ENCODE results near the gene GPR148.

DNA sequence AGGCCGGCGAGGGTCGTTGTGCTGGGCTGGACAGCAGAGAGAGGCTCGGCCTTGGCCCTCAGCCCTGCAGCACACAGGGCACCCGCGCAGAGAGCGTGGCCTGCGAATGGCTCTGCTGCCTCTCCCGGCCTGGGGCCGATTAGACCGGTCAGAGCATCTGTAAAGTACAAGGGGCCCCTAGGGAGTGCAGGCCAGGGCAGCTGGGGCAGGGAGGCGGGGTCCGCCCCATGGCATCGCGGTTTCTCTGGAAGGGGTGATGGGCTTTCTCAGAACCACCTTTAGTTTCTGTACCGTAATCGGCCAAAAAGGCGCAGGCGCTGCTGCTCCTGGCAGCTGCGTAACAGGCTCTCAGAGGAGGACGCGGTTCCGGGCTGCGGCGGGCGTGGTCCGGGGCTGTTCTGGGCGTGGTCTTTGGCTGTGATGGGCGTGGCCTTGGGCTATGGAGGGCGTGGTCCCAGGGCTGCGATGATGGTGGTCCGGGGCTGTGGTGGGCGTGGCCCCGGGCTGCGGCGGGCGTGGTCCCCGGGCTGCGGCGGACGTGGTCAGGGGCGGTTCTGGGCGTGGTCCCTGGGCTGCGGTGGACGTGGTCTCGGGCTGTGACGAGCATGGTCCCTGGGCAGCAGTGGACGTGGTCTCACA, 1.5 kb upstream of the GPR148 start:
- no peak for TF ChIP-seq CHD2 (IDR thresholded peaks at IDR 0.05; ENCODE audit: low read length, partially characterized antibody)
- TF ChIP-seq, protein P1, sequence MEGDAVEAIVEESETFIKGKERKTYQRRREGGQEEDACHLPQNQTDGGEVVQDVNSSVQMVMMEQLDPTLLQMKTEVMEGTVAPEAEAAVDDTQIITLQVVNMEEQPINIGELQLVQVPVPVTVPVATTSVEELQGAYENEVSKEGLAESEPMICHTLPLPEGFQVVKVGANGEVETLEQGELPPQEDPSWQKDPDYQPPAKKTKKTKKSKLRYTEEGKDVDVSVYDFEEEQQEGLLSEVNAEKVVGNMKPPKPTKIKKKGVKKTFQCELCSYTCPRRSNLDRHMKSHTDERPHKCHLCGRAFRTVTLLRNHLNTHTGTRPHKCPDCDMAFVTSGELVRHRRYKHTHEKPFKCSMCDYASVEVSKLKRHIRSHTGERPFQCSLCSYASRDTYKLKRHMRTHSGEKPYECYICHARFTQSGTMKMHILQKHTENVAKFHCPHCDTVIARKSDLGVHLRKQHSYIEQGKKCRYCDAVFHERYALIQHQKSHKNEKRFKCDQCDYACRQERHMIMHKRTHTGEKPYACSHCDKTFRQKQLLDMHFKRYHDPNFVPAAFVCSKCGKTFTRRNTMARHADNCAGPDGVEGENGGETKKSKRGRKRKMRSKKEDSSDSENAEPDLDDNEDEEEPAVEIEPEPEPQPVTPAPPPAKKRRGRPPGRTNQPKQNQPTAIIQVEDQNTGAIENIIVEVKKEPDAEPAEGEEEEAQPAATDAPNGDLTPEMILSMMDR (IDR thresholded peaks at IDR 0.05) = no peak
- TF ChIP-seq POLR2A (IDR thresholded peaks at IDR 0.05; ENCODE audit: low read length) = peak; percentile 48
- no peak for TF ChIP-seq HDAC2 (IDR thresholded peaks at IDR 0.05)
- TF ChIP-seq, protein P2, sequence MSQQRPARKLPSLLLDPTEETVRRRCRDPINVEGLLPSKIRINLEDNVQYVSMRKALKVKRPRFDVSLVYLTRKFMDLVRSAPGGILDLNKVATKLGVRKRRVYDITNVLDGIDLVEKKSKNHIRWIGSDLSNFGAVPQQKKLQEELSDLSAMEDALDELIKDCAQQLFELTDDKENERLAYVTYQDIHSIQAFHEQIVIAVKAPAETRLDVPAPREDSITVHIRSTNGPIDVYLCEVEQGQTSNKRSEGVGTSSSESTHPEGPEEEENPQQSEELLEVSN (IDR thresholded peaks at IDR 0.05; ENCODE audit: borderline replicate concordance, low read depth) = no peak
- TF ChIP-seq BHLHE40 (IDR thresholded peaks at IDR 0.05; ENCODE audit: low read depth, low read length) = no peak
- no peak for TF ChIP-seq NR3C1 (IDR thresholded peaks at IDR 0.05)
